ENCODE results near the gene PAGE4. TPM values are rescaled to one million over a fixed set of nuclear protein-coding genes. Genes with fewer than 3 reads are reported as not detected.

PAGE4 gene
- polyA plus RNA-seq, 1 of the 3 experiments (the other 2 are of a cell fraction), result not detected

GRCh38 chrX:49816435-49816834 is 12.7 kb upstream of the PAGE4 start:
- Histone ChIP-seq H3K4me2 (no peak overlapping the region), H3K4me1 (ENCODE audit: control insufficient read depth in 1 of 2, insufficient read depth in 2 of 2, low read depth in 1 of 2, low read length in 1 of 2) (no peaks in the 10 kb centered on the region), H3K9me3 (no peaks in the 10 kb centered on the region), H3K27me3 (ENCODE audit: insufficient read depth) (no peaks in the 10 kb centered on the region), H4K20me1 (ENCODE audit: insufficient read depth) (no peaks in the 10 kb centered on the region), H3K9ac (no peak overlapping the region), H2AFZ (ENCODE audit: low read depth) (no peak overlapping the region), H3K27ac (ENCODE audit: low read depth in 2 of 2, low read length in 1 of 2) (no peak overlapping the region), H3K9me2 (no peaks in the 10 kb centered on the region), H3K4me3 (ENCODE audit: low read depth in 2 of 2, low read length in 1 of 2) (no peak overlapping the region), H3F3A (replicated peaks; ENCODE audit: insufficient read depth) (no peaks in the 10 kb centered on the region), H3K79me2 (ENCODE audit: insufficient read depth) (no peaks in the 10 kb centered on the region), H3K36me3 (replicated peaks in 1 of 2; ENCODE audit: control insufficient read depth in 1 of 2, insufficient read depth in 2 of 2, low read length in 1 of 2) (no peaks in the 10 kb centered on the region)
- CTCF ChIA-PET, result no interaction called here
- POLR2A ChIA-PET, result no interaction called here
- WGBS (ENCODE audit: low lambda C conversion rate), result 6% methylated on average over 4 of the region's 4 CpGs
- TF ChIP-seq, protein P1, sequence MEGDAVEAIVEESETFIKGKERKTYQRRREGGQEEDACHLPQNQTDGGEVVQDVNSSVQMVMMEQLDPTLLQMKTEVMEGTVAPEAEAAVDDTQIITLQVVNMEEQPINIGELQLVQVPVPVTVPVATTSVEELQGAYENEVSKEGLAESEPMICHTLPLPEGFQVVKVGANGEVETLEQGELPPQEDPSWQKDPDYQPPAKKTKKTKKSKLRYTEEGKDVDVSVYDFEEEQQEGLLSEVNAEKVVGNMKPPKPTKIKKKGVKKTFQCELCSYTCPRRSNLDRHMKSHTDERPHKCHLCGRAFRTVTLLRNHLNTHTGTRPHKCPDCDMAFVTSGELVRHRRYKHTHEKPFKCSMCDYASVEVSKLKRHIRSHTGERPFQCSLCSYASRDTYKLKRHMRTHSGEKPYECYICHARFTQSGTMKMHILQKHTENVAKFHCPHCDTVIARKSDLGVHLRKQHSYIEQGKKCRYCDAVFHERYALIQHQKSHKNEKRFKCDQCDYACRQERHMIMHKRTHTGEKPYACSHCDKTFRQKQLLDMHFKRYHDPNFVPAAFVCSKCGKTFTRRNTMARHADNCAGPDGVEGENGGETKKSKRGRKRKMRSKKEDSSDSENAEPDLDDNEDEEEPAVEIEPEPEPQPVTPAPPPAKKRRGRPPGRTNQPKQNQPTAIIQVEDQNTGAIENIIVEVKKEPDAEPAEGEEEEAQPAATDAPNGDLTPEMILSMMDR (IDR thresholded peaks at IDR 0.05), result no peak
- TF ChIP-seq CHD2 (IDR thresholded peaks at IDR 0.05; ENCODE audit: low read length, partially characterized antibody) (no peak), RXRA (IDR thresholded peaks at IDR 0.05; ENCODE audit: borderline replicate concordance, low read depth) (no peak), MEF2A (IDR thresholded peaks at IDR 0.05; ENCODE audit: borderline replicate concordance, low read depth) (no peak), EP300 (IDR thresholded peaks at IDR 0.05; ENCODE audit: borderline replicate concordance in 1 of 2, low read depth in 1 of 2, low read length in 1 of 2) (no peak), MXI1 (IDR thresholded peaks at IDR 0.05; ENCODE audit: low read depth, low read length) (no peak), USF2 (IDR thresholded peaks at IDR 0.05; ENCODE audit: borderline replicate concordance, low read depth, low read length) (no peak), FOSL2 (IDR thresholded peaks at IDR 0.05; ENCODE audit: borderline replicate concordance, low read depth) (no peak), NFIC (IDR thresholded peaks at IDR 0.05; ENCODE audit: borderline replicate concordance) (no peak), RCOR1 (IDR thresholded peaks at IDR 0.05; ENCODE audit: low read length) (no peak), GABPA (IDR thresholded peaks at IDR 0.05; ENCODE audit: low read depth) (no peak), ELF1 (IDR thresholded peaks at IDR 0.05) (no peak), JUND (IDR thresholded peaks at IDR 0.05) (no peak), EZH2phosphoT487 (IDR thresholded peaks at IDR 0.05; ENCODE audit: borderline replicate concordance, low read depth) (no peak), FOXJ3 (CRISPR knock-in tag; IDR thresholded peaks at IDR 0.05) (no peak), YY1 (IDR thresholded peaks at IDR 0.05; ENCODE audit: low read depth) (no peak), FOXM1 (IDR thresholded peaks at IDR 0.05; ENCODE audit: low read depth) (no peak), POLR2AphosphoS5 (IDR thresholded peaks at IDR 0.05; ENCODE audit: low read depth, low read length) (no peak)
- TF ChIP-seq, protein P2, sequence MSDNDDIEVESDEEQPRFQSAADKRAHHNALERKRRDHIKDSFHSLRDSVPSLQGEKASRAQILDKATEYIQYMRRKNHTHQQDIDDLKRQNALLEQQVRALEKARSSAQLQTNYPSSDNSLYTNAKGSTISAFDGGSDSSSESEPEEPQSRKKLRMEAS (IDR thresholded peaks at IDR 0.05; ENCODE audit: low read depth), result no peak
- DNase-seq, result no peak

All from SK-N-SH (cell line).